Testis (tissue), 3 donors: Measurements from ENCODE around the gene FSHR. TPM values are rescaled to one million over a fixed set of nuclear protein-coding genes. Genes with fewer than 3 reads are reported as not detected.

ENCODE experiments used
- DNase-seq: peaks from one replicate; pipeline ENCODE4 v3.0.0-alpha.2; 2019
- H3K27ac ChIP-seq, 2 donors: fragments of 200-600 bp; sonication (generic); one replicate each; pipeline ENCODE4 v1.5.1; 2019
- H3K27me3 ChIP-seq: fragments of 200-600 bp; sonication (generic); one replicate; pipeline ENCODE4 v1.5.1; 2019
- H3K36me3 ChIP-seq: fragments of 200-600 bp; sonication (generic); one replicate; pipeline ENCODE4 v1.5.1; 2017; ENCODE audit warnings: low read depth; ENCODE audit errors: missing control alignments
- H3K4me1 ChIP-seq: fragments of 200-600 bp; sonication (generic); one replicate; pipeline ENCODE4 v1.5.1; 2019
- H3K4me3 ChIP-seq, 2 donors: fragments of 200-600 bp; sonication (generic); one replicate each; pipeline ENCODE4 v1.5.1; 2017 to 2019
- H3K9me3 ChIP-seq: fragments of 200-600 bp; sonication (generic); one replicate; pipeline ENCODE4 v1.5.1; 2017
- CTCF ChIP-seq, 3 experiments: fragments of 450-650 bp in 2 of 3; fragments of 200-600 bp in 1 of 3; sonication (generic) in 1 of 3; IDR thresholded peaks; one replicate each; pipeline ENCODE4 v1.5.1; 2016 to 2019; ENCODE audit warnings: antibody characterized with exemption in 3 of 3, mild to moderate bottlenecking in 2 of 3, moderate library complexity in 1 of 3
- POLR2A ChIP-seq: fragments of 450-650 bp; IDR thresholded peaks from one replicate; pipeline ENCODE4 v1.6.1; 2017; ENCODE audit warnings: antibody characterized with exemption, mild to moderate bottlenecking, moderate library complexity
- WGBS, 2 donors: methylation state at CpG; one replicate each; pipeline ENCODE4 v1.1.5; 2018; 5-methylcytosine and 5-hydroxymethylcytosine counted together
- intact Hi-C: fragments of 100-400 bp; cut with DNase I; formaldehyde crosslinking; loops from one replicate; pipeline ENCODE4 v1.15.1; 2023; ENCODE audit warnings: low total_unique reads
- polyA plus RNA-seq: library from polyadenylated mRNA; stranded (reverse); fragments of 350-450 nt; fragmentation: Illumina TruSeq; extraction: RNeasy Lipid Tissue Mini Kit (QIAGEN cat#74804); gene quantifications from one replicate; pipeline ENCODE4 v1.2.3, GENCODE V29; 2014; ENCODE audit warnings: low read depth, low replicate concordance; ENCODE audit not compliant: insufficient read depth
- total RNA-seq, 2 donors: library from RNA; depleted of rRNA; stranded (reverse); fragments of >200 nt; gene quantifications; one replicate each; pipeline ENCODE4 v1.2.3, GENCODE V29; 2016

FSHR gene
- total and polyA plus RNA-seq, 3 donors from 2014 or later: 8.8 to 22.6 (median 22.0) TPM

GRCh38 chr2:49154891-49155290 lies 576 bp upstream of the FSHR start:
- intact Hi-C loops: no loop called here
- no peaks in the 10 kb centered on the region for H3K27me3 ChIP-seq
- TF ChIP-seq POLR2A: no peak
- no peak for TF ChIP-seq CTCF (IDR thresholded peaks at IDR 0.05)
- no peak overlapping the region for H3K27ac ChIP-seq
- no peaks in the 10 kb centered on the region for H3K9me3 ChIP-seq
- DNase-seq: no peak
- H3K4me3 ChIP-seq: no peak overlapping the region
- no peaks in the 10 kb centered on the region for H3K36me3 ChIP-seq
- H3K4me1 ChIP-seq: no peaks in the 10 kb centered on the region
- WGBS, 2 donors: 40 to 42% methylated on average over 7 of the region's 7 CpGs

DNA sequence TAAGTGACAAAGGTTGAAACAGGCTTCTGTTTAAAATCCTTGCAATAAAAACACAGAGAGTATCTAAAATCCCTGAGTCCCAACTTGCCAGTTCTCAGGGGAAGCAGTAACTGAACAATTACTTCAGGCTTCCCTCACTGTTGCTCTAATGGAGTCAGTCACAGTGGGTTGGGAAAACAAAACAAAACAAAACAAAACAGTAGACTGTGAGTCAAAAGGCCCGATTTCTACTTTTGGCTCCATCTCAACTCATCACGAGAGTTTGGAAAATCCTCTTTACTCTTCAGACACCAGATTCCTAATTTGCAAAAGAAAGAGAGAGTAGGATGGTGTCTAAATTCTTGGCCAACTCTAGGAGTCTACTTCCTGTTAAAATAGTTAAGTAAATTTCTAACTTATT lies 1.1 kb downstream of the FSHR start:
- intact Hi-C loops: no loop called here
- Histone ChIP-seq H3K9me3 (no peaks in the 10 kb centered on the region), H3K36me3 (no peaks in the 10 kb centered on the region), H3K4me3 (peak overlapping the region in 1 of 2 donors; percentile 17), H3K27ac (no peak overlapping the region), H3K27me3 (no peaks in the 10 kb centered on the region), H3K4me1 (no peaks in the 10 kb centered on the region)
- WGBS, 2 donors: 41 to 42% methylated on average over 2 of the region's 2 CpGs
- TF ChIP-seq CTCF (IDR thresholded peaks at IDR 0.05): no peak
- DNase-seq: no peak

GRCh38 chr2:49152824-49153223 lies 1.5 kb downstream of the FSHR start:
- H3K27ac ChIP-seq: peak overlapping the region in 1 of 2 donors; percentile 28
- TF ChIP-seq POLR2A: no peak
- no peak for TF ChIP-seq CTCF (IDR thresholded peaks at IDR 0.05)
- H3K27me3 ChIP-seq: no peaks in the 10 kb centered on the region
- intact Hi-C loops: no loop called here
- no peaks in the 10 kb centered on the region for H3K4me1 ChIP-seq
- H3K4me3 ChIP-seq: no peak overlapping the region
- H3K9me3 ChIP-seq: no peaks in the 10 kb centered on the region
- H3K36me3 ChIP-seq: no peaks in the 10 kb centered on the region
- DNase-seq: peak; percentile 67

DNA sequence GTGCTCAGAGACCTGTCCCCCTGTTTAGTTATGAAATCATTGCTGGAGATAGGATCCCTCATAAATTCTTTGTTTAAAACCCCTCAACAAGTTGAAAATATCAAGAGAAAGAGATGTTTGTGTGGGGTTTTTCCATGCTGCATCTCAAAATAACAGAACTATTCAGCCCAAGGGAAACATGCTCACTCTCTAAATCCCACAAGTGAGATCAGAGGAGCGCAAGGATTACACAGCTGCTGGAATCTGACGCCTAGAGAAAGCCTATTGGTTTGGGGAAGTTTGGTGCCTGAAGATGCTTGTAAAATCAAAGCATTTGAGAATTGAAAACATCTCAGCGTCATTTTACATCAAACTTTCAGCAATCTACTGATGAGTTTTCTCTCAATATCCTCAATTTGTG lies 7.9 kb downstream of the FSHR start:
- no peaks in the 10 kb centered on the region for H3K9me3 ChIP-seq
- H3K27me3 ChIP-seq: no peaks in the 10 kb centered on the region
- H3K4me3 ChIP-seq: no peak overlapping the region
- TF ChIP-seq CTCF (IDR thresholded peaks at IDR 0.05) (no peak), POLR2A (no peak)
- 73 to 88% methylated on average over 3 of the region's 3 CpGs for WGBS, 2 donors
- intact Hi-C loops: no loop called here
- H3K27ac ChIP-seq: no peak overlapping the region
- H3K4me1 ChIP-seq: no peaks in the 10 kb centered on the region
- no peak for DNase-seq
- no peaks in the 10 kb centered on the region for H3K36me3 ChIP-seq

GRCh38 chr2:49131801-49132200 lies 22.5 kb downstream of the FSHR start:
- Histone ChIP-seq H3K36me3 (no peaks in the 10 kb centered on the region), H3K4me1 (no peaks in the 10 kb centered on the region), H3K27ac (no peak overlapping the region), H3K9me3 (no peaks in the 10 kb centered on the region), H3K27me3 (no peaks in the 10 kb centered on the region), H3K4me3 (no peak overlapping the region)
- DNase-seq: no peak
- intact Hi-C loops: no loop called here
- 86 to 92% methylated on average over 1 of the region's 1 CpG for WGBS, 2 donors
- no peak for TF ChIP-seq POLR2A
- no peak for TF ChIP-seq CTCF (IDR thresholded peaks at IDR 0.05)
